Neural progenitor cell (in vitro differentiated cells): ENCODE data around the gene VAV2. TPM values are rescaled to one million over a fixed set of nuclear protein-coding genes. Genes with fewer than 3 reads are reported as not detected.

Experiments
- DNase-seq: peaks from one replicate; pipeline ENCODE4 v3.0.0-alpha.2; 2016; ENCODE audit warnings: low spot score
- H2AFZ ChIP-seq: fragments of 200-600 bp; sonication (generic); replicated peaks from 2 replicates; pipeline ENCODE4 v1.6.1; 2016; ENCODE audit warnings: antibody characterized with exemption
- H3F3A ChIP-seq: fragments of 200-600 bp; sonication (generic); 2 replicates; pipeline ENCODE4 v1.6.1; 2016; ENCODE audit warnings: antibody characterized with exemption, low read depth
- H3K27ac ChIP-seq: fragments of 200-600 bp; sonication (generic); 2 replicates; pipeline ENCODE4 v1.5.1; 2016; ENCODE audit warnings: mild to moderate bottlenecking
- H3K27me3 ChIP-seq: fragments of 200-600 bp; sonication (generic); 2 replicates; pipeline ENCODE4 v1.6.1; 2016; ENCODE audit warnings: mild to moderate bottlenecking, moderate library complexity
- H3K36me3 ChIP-seq: fragments of 200-600 bp; sonication (generic); 2 replicates; pipeline ENCODE4 v1.5.1; 2016
- H3K4me1 ChIP-seq: fragments of 200-600 bp; sonication (generic); 2 replicates; pipeline ENCODE4 v1.6.1; 2016; ENCODE audit warnings: mixed run types
- H3K4me2 ChIP-seq: fragments of 200-600 bp; sonication (generic); 2 replicates; pipeline ENCODE4 v1.6.1; 2016
- H3K4me3 ChIP-seq: fragments of 200-600 bp; sonication (generic); 2 replicates; pipeline ENCODE4 v1.5.1; 2016
- H3K79me2 ChIP-seq: fragments of 200-600 bp; sonication (generic); 2 replicates; pipeline ENCODE4 v1.6.1; 2016; ENCODE audit warnings: low read depth
- H3K9ac ChIP-seq: fragments of 200-600 bp; sonication (generic); 2 replicates; pipeline ENCODE4 v1.6.1; 2016
- H3K9me3 ChIP-seq: fragments of 200-600 bp; sonication (generic); 2 replicates; pipeline ENCODE4 v1.5.1; 2016; ENCODE audit warnings: low read depth
- H4K20me1 ChIP-seq: fragments of 200-600 bp; sonication (generic); 2 replicates; pipeline ENCODE4 v1.6.1; 2016; ENCODE audit warnings: low read depth
- H3K27ac Mint-ChIP-seq: 3 replicates; pipeline ENCODE4 v1.8.0; 2021; ENCODE audit warnings: mixed read lengths
- H3K27me3 Mint-ChIP-seq: 2 replicates; pipeline ENCODE4 v1.8.0; 2022; ENCODE audit warnings: low read depth, mild to moderate bottlenecking, inconsistent platforms, moderate library complexity, mixed read lengths; ENCODE audit not compliant: insufficient read depth
- H3K36me3 Mint-ChIP-seq: 3 replicates; pipeline ENCODE4 v1.8.0; 2021; ENCODE audit warnings: mixed read lengths
- H3K4me1 Mint-ChIP-seq: 3 replicates; pipeline ENCODE4 v1.8.0; 2021; ENCODE audit warnings: mixed read lengths
- H3K4me3 Mint-ChIP-seq: 3 replicates; pipeline ENCODE4 v1.8.0; 2021; ENCODE audit warnings: mild to moderate bottlenecking, moderate library complexity, mixed read lengths
- H3K9me3 Mint-ChIP-seq: 3 replicates; pipeline ENCODE4 v1.8.0; 2020; ENCODE audit warnings: mixed read lengths
- EZH2 ChIP-seq: fragments of 200-600 bp; sonication (generic); IDR thresholded peaks from 2 replicates; pipeline ENCODE4 v1.6.1; 2017; ENCODE audit warnings: antibody characterized with exemption, mild to moderate bottlenecking, moderate library complexity
- EZH2phosphoT487 ChIP-seq: fragments of 200-600 bp; sonication (generic); IDR thresholded peaks from 2 replicates; pipeline ENCODE4 v1.6.1; 2017; ENCODE audit warnings: antibody characterized with exemption
- total RNA-seq: library from RNA; depleted of rRNA; stranded (reverse); fragments of >200 nt; gene quantifications from 2 replicates; pipeline ENCODE4 v1.2.3, GENCODE V29; 2015; ENCODE audit warnings: low replicate concordance
- TF ChIP-seq, protein P1 (sequence below): fragments of 200-600 bp; sonication (generic); IDR thresholded peaks from 2 replicates; pipeline ENCODE4 v1.5.1; 2017; ENCODE audit warnings: antibody characterized with exemption, mild to moderate bottlenecking

VAV2 gene
- total RNA-seq, 1 donor from 2014 or later, result 12.9 TPM

DNA sequence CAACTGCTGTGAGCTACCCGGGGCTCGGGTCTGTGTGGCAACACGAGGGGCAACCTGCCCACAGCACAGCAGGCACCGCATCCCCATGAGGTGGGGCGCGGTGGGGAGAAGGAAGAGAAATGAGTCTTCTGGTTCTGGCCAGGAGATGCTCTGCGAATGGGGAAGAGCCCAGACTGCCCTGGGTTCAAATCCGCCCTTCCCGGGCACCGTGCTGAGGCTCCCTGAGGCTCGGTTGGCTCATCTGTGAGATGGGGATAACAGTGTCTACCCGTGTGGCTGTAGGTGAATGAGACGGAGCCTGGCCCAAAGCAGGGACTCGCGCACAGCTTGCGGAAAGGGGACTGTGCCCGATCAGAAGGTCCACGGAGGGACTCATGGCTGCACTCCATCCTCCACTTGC, 123.9 kb downstream of the VAV2 start:
- no peak overlapping the region for H3K9ac ChIP-seq
- TF ChIP-seq EZH2phosphoT487, result no peak
- no peak for TF ChIP-seq EZH2
- TF ChIP-seq, protein P1, sequence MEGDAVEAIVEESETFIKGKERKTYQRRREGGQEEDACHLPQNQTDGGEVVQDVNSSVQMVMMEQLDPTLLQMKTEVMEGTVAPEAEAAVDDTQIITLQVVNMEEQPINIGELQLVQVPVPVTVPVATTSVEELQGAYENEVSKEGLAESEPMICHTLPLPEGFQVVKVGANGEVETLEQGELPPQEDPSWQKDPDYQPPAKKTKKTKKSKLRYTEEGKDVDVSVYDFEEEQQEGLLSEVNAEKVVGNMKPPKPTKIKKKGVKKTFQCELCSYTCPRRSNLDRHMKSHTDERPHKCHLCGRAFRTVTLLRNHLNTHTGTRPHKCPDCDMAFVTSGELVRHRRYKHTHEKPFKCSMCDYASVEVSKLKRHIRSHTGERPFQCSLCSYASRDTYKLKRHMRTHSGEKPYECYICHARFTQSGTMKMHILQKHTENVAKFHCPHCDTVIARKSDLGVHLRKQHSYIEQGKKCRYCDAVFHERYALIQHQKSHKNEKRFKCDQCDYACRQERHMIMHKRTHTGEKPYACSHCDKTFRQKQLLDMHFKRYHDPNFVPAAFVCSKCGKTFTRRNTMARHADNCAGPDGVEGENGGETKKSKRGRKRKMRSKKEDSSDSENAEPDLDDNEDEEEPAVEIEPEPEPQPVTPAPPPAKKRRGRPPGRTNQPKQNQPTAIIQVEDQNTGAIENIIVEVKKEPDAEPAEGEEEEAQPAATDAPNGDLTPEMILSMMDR, result no peak
- H3K36me3 Mint-ChIP-seq, result peaks cover 18% of the 10 kb centered on the region
- H3K4me1 Mint-ChIP-seq, result peaks cover 17% of the 10 kb centered on the region
- peaks cover 7% of the 10 kb centered on the region for H4K20me1 ChIP-seq
- no peaks in the 10 kb centered on the region for H3K9me3 ChIP-seq
- no peak overlapping the region for H3K4me3 ChIP-seq
- no peak overlapping the region for H3K4me2 ChIP-seq
- no peak overlapping the region for H2AFZ ChIP-seq
- no peak for DNase-seq
- no peaks in the 10 kb centered on the region for H3K4me1 ChIP-seq
- H3K27me3 Mint-ChIP-seq, result peaks cover 8% of the 10 kb centered on the region
- peaks cover 9% of the 10 kb centered on the region for H3K9me3 Mint-ChIP-seq
- H3F3A ChIP-seq, result no peaks in the 10 kb centered on the region
- no peak overlapping the region for H3K4me3 Mint-ChIP-seq
- H3K27ac ChIP-seq, result no peak overlapping the region
- H3K79me2 ChIP-seq, result peaks cover 63% of the 10 kb centered on the region
- no peaks in the 10 kb centered on the region for H3K36me3 ChIP-seq
- no peak overlapping the region for H3K27ac Mint-ChIP-seq
- no peaks in the 10 kb centered on the region for H3K27me3 ChIP-seq

DNA sequence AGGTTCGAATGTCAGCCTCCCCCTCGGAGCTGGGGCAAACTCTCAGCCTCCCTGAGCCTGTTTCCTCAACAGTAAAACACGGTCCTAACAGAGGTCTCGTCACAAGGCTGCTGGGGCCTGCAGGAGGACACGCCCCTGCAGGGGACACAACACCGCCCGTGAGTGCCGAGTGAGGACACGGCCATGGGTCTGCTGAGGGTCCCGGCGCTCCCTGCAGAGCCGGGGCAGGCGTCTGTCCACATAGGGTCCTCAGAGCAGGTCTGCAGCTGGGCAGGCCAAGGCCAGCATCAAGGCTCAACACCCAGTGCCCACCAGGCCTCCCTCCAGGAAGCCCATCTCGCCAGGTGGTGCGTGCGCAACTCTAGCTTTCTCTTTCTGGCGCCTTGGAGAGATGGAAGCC, 125.2 kb downstream of the VAV2 start:
- peaks cover 18% of the 10 kb centered on the region for H3K36me3 Mint-ChIP-seq
- Histone ChIP-seq H3K9me3 (no peaks in the 10 kb centered on the region), H3K27me3 (no peaks in the 10 kb centered on the region), H3K4me3 (no peak overlapping the region), H3K4me1 (no peaks in the 10 kb centered on the region), H3K79me2 (peaks cover 55% of the 10 kb centered on the region), H4K20me1 (peaks cover 17% of the 10 kb centered on the region), H3F3A (no peaks in the 10 kb centered on the region), H3K27ac (no peak overlapping the region), H2AFZ (no peak overlapping the region), H3K9ac (no peak overlapping the region), H3K4me2 (no peak overlapping the region), H3K36me3 (no peaks in the 10 kb centered on the region)
- H3K27ac Mint-ChIP-seq, result no peak overlapping the region
- peaks cover 6% of the 10 kb centered on the region for H3K27me3 Mint-ChIP-seq
- H3K9me3 Mint-ChIP-seq, result peaks cover 9% of the 10 kb centered on the region
- TF ChIP-seq EZH2phosphoT487, result no peak
- TF ChIP-seq EZH2, result no peak
- TF ChIP-seq, protein P1, result no peak
- DNase-seq, result no peak
- H3K4me1 Mint-ChIP-seq, result peaks cover 27% of the 10 kb centered on the region
- H3K4me3 Mint-ChIP-seq, result no peak overlapping the region

DNA sequence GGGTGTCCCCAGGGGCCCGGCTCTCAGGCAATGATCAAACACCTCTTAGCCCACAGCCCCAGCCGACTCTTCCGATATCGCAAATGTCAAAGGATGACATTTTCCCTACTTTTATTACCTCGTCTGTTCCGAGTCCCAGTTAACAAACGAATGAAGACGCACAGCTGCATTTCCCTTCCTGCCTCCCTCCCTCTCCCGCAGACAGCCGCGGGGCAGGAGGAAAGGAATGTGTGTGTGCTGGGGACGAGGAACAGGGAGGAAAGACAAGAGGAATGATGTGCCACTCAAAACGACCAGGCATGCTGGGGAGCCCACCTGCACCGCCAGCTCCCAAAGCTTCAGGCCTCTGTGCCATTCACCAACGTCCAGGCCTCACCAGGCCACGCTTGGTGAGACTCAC, 128.1 kb downstream of the VAV2 start:
- H3K36me3 Mint-ChIP-seq, result peaks cover 10% of the 10 kb centered on the region
- H3K27ac Mint-ChIP-seq, result no peak overlapping the region
- DNase-seq, result no peak
- H4K20me1 ChIP-seq, result peaks cover 28% of the 10 kb centered on the region
- no peaks in the 10 kb centered on the region for H3K4me1 ChIP-seq
- H3K4me3 ChIP-seq, result no peak overlapping the region
- peaks cover 36% of the 10 kb centered on the region for H3K79me2 ChIP-seq
- no peak overlapping the region for H2AFZ ChIP-seq
- peaks cover 6% of the 10 kb centered on the region for H3K27me3 Mint-ChIP-seq
- no peak overlapping the region for H3K4me3 Mint-ChIP-seq
- H3K4me2 ChIP-seq, result no peak overlapping the region
- no peak overlapping the region for H3K27ac ChIP-seq
- no peaks in the 10 kb centered on the region for H3K9me3 ChIP-seq
- no peaks in the 10 kb centered on the region for H3F3A ChIP-seq
- H3K27me3 ChIP-seq, result no peaks in the 10 kb centered on the region
- H3K9ac ChIP-seq, result no peak overlapping the region
- H3K9me3 Mint-ChIP-seq, result peaks cover 9% of the 10 kb centered on the region
- H3K36me3 ChIP-seq, result no peaks in the 10 kb centered on the region
- peaks cover 30% of the 10 kb centered on the region for H3K4me1 Mint-ChIP-seq
- TF ChIP-seq, protein P1, result no peak
- TF ChIP-seq EZH2 (no peak), EZH2phosphoT487 (no peak)

DNA sequence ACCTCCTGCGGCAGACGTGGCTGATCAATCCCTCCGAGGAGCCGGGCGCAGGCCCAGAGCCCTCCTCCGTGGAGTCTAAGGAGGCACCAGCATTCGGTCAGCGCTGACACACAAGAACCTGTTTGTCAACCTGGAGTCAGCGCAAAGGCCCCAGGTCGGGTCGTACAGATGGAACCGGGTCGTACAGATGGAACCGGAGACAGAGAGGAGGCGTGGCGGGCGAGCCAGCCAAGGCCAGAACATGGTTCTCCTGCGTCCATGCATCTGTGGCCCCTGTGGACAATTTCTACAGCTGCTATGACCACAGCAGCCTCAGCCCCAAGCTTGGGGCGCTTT, 128.9 kb downstream of the VAV2 start:
- Histone ChIP-seq H3K27ac (no peak overlapping the region), H3K27me3 (no peaks in the 10 kb centered on the region), H3K79me2 (peaks cover 34% of the 10 kb centered on the region), H3K4me1 (no peaks in the 10 kb centered on the region), H3F3A (no peaks in the 10 kb centered on the region), H2AFZ (no peak overlapping the region), H3K9me3 (no peaks in the 10 kb centered on the region), H3K4me2 (no peak overlapping the region), H3K4me3 (no peak overlapping the region), H3K9ac (no peak overlapping the region), H4K20me1 (peaks cover 28% of the 10 kb centered on the region), H3K36me3 (no peaks in the 10 kb centered on the region)
- Mint-ChIP-seq H3K36me3 (peaks cover 12% of the 10 kb centered on the region), H3K27ac (peak overlapping the region; percentile 74), H3K4me3 (no peak overlapping the region), H3K4me1 (peaks cover 33% of the 10 kb centered on the region), H3K9me3 (peaks cover 9% of the 10 kb centered on the region), H3K27me3 (peaks cover 3% of the 10 kb centered on the region)
- DNase-seq, result no peak
- TF ChIP-seq EZH2phosphoT487, result no peak
- no peak for TF ChIP-seq EZH2
